Measurements from ENCODE around the gene UBA1.

GRCh38 chrX:47201345-47201944 is 7.8 kb downstream of the UBA1 start:
- TF ChIP-seq CTCF (IDR thresholded peaks at IDR 0.05; ENCODE audit: low read depth, low read length, poor library complexity, severe bottlenecking) (no peak), EZH2phosphoT487 (IDR thresholded peaks at IDR 0.05; ENCODE audit: borderline replicate concordance, low read length) (no peak)
